HepG2 (cell line): Measurements from ENCODE around the gene EPHA2. TPM values are rescaled to one million over a fixed set of nuclear protein-coding genes. Genes with fewer than 3 reads are reported as not detected.
A peak's percentile ranks its signal among the peaks of the same experiment; 100 is the strongest.

ENCODE experiments used
- ATAD3A ChIP-seq: sonication (generic); formaldehyde crosslinking; IDR thresholded peaks from 2 replicates; pipeline ENCODE4 v1.4.0; 2020; ENCODE audit warnings: missing genetic modification reagents
- FOXC1 ChIP-seq: sonication (generic); formaldehyde crosslinking; IDR thresholded peaks from 2 replicates; pipeline ENCODE4 v1.8.0; 2022; ENCODE audit warnings: mild to moderate bottlenecking, missing genetic modification reagents, borderline replicate concordance
- GABPA ChIP-seq, 2 experiments: IDR thresholded peaks; 2 replicates each; pipeline ENCODE4 v1.6.1; 2011 to 2016; ENCODE audit warnings: low read depth in 2 of 2, low read length in 1 of 2, missing biosample characterization in 1 of 2, missing genetic modification characterization in 1 of 2
- GMEB1 ChIP-seq: sonication (generic); formaldehyde crosslinking; IDR thresholded peaks from 2 replicates; pipeline ENCODE4 v1.5.1; 2020; ENCODE audit warnings: missing genetic modification reagents, mild to moderate bottlenecking, borderline replicate concordance
- KAT8 ChIP-seq: IDR thresholded peaks from 2 replicates; pipeline ENCODE4 v1.6.1; 2016; ENCODE audit warnings: missing genetic modification reagents, missing compliant biosample characterization
- NFYB ChIP-seq: sonication (generic); formaldehyde crosslinking; IDR thresholded peaks from 2 replicates; pipeline ENCODE4 v1.4.0; 2020; ENCODE audit warnings: missing genetic modification reagents
- POGZ ChIP-seq: sonication (generic); formaldehyde crosslinking; IDR thresholded peaks from 2 replicates; pipeline ENCODE4 v1.4.0; 2020; ENCODE audit warnings: mild to moderate bottlenecking, missing genetic modification reagents
- RARA ChIP-seq: IDR thresholded peaks from 2 replicates; pipeline ENCODE4 v1.6.1; 2016; ENCODE audit warnings: missing genetic modification reagents, missing compliant biosample characterization
- RARG ChIP-seq: sonication (generic); formaldehyde crosslinking; IDR thresholded peaks from 2 replicates; pipeline ENCODE4 v1.4.0; 2020; ENCODE audit warnings: low read depth, mild to moderate bottlenecking, missing genetic modification reagents
- RBAK ChIP-seq: sonication (generic); formaldehyde crosslinking; IDR thresholded peaks from 2 replicates; pipeline ENCODE4 v1.5.1; 2020; ENCODE audit warnings: mild to moderate bottlenecking, missing genetic modification reagents
- SETDB1 ChIP-seq: sonication (generic); formaldehyde crosslinking; IDR thresholded peaks from 2 replicates; pipeline ENCODE4 v1.5.1; 2020; ENCODE audit warnings: missing genetic modification reagents, mild to moderate bottlenecking, borderline replicate concordance
- SRSF1 ChIP-seq: fragments of 200-400 bp; formaldehyde crosslinking; optimal IDR thresholded peaks from 2 replicates; pipeline ENCODE3; 2017; ENCODE audit warnings: mild to moderate bottlenecking, low read depth, low read length, moderate library complexity
- TIGD3 ChIP-seq: sonication (generic); formaldehyde crosslinking; IDR thresholded peaks from 2 replicates; pipeline ENCODE4 v1.5.1; 2020; ENCODE audit warnings: mild to moderate bottlenecking, missing genetic modification reagents, borderline replicate concordance
- ZNF839 ChIP-seq: sonication (generic); formaldehyde crosslinking; IDR thresholded peaks from 2 replicates; pipeline ENCODE4 v1.4.0; 2020; ENCODE audit warnings: missing genetic modification reagents, mild to moderate bottlenecking, borderline replicate concordance
- polyA plus RNA-seq, 8 experiments: library from polyadenylated mRNA; depleted of rRNA in 3 of 8; stranded (reverse) in 7 of 8; unstranded in 1 of 8; fragments of >200 nt; fragmentation: Illumina TruSeq in 4 of 8; extraction: Trizol in 4 of 8; gene quantifications; 2 replicates each; pipeline versions ENCODE4 v1.2.1 to v1.2.3, GENCODE V29; 2011 to 2016; ENCODE audit warnings: low read depth in 4 of 8, missing spikeins in 1 of 8, mixed read lengths in 1 of 8; ENCODE audit not compliant: insufficient read depth in 1 of 8
- total RNA-seq, 5 experiments: library from RNA; depleted of rRNA; stranded (reverse); fragments of >200 nt; fragmentation: Illumina TruSeq; extraction: Trizol; gene quantifications; 2 replicates each; pipeline ENCODE4 v1.2.3, GENCODE V29; 2016; ENCODE audit warnings: low read depth in 1 of 5
- TF ChIP-seq, protein P1 (sequence below): sonication (generic); formaldehyde crosslinking; conservative IDR thresholded peaks from 2 replicates; pipeline ENCODE4 v1.4.0; 2020; ENCODE audit warnings: mild to moderate bottlenecking, missing genetic modification reagents, moderate library complexity

EPHA2 gene
- total and polyA plus RNA-seq, 2 of the 13 experiments (the other 11 are each of a cell fraction or from before 2014, with no cell fraction given) = 33.6 to 53.6 TPM

GRCh38 chr1:16181887-16182719, 26.2 kb upstream of the EPHA2 start (continued):
- TF ChIP-seq GMEB1 = no peak; the same call in 1 of the 2 replicates
- no peak for TF ChIP-seq TIGD3 (CRISPR knock-in tag)
- TF ChIP-seq SRSF1 = no peak
- TF ChIP-seq RARG (CRISPR knock-in tag) = no peak
- TF ChIP-seq, protein P1, sequence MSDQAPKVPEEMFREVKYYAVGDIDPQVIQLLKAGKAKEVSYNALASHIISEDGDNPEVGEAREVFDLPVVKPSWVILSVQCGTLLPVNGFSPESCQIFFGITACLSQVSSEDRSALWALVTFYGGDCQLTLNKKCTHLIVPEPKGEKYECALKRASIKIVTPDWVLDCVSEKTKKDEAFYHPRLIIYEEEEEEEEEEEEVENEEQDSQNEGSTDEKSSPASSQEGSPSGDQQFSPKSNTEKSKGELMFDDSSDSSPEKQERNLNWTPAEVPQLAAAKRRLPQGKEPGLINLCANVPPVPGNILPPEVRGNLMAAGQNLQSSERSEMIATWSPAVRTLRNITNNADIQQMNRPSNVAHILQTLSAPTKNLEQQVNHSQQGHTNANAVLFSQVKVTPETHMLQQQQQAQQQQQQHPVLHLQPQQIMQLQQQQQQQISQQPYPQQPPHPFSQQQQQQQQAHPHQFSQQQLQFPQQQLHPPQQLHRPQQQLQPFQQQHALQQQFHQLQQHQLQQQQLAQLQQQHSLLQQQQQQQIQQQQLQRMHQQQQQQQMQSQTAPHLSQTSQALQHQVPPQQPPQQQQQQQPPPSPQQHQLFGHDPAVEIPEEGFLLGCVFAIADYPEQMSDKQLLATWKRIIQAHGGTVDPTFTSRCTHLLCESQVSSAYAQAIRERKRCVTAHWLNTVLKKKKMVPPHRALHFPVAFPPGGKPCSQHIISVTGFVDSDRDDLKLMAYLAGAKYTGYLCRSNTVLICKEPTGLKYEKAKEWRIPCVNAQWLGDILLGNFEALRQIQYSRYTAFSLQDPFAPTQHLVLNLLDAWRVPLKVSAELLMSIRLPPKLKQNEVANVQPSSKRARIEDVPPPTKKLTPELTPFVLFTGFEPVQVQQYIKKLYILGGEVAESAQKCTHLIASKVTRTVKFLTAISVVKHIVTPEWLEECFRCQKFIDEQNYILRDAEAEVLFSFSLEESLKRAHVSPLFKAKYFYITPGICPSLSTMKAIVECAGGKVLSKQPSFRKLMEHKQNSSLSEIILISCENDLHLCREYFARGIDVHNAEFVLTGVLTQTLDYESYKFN (CRISPR knock-in tag) = peak; percentile 92
- TF ChIP-seq GABPA (IDR thresholded peaks at IDR 0.05; ENCODE audit: low read depth, low read length) = no peak
- peak; percentile 66 for TF ChIP-seq GABPA (CRISPR knock-in tag; IDR thresholded peaks at IDR 0.05; ENCODE audit: low read depth)
- peak; percentile 75 for TF ChIP-seq KAT8 (CRISPR knock-in tag)
- TF ChIP-seq NFYB (CRISPR knock-in tag) = peak; percentile 34; the same call in 1 of the 2 replicates
- no peak for TF ChIP-seq RBAK (CRISPR knock-in tag)
- TF ChIP-seq SETDB1 (CRISPR knock-in tag) = no peak
- TF ChIP-seq ATAD3A (CRISPR knock-in tag) = no peak
- TF ChIP-seq RARA (CRISPR knock-in tag) = peak; percentile 82
- no peak for TF ChIP-seq POGZ
- no peak for TF ChIP-seq ZNF839 (CRISPR knock-in tag)
- no peak for TF ChIP-seq FOXC1 (CRISPR knock-in tag)
